GM18951 (cell line): ENCODE measurements around the gene FUZ.

ENCODE experiments used
- POLR2A ChIP-seq: IDR thresholded peaks from 4 replicates; pipeline ENCODE4 v1.6.1; 2011; ENCODE audit warnings: mild to moderate bottlenecking; ENCODE audit not compliant: insufficient read length, insufficient read depth; ENCODE audit errors: extremely low read depth
- in situ Hi-C: fragments of 300-500 bp; cut with MboI; formaldehyde crosslinking; loops from one replicate; pipeline ENCODE4 v1.12.0; 2022; ENCODE audit warnings: low sequenced_read_pairs, mixed read lengths, inconsistent platforms; ENCODE audit not compliant: unreplicated experiment

Gene FUZ

DNA sequence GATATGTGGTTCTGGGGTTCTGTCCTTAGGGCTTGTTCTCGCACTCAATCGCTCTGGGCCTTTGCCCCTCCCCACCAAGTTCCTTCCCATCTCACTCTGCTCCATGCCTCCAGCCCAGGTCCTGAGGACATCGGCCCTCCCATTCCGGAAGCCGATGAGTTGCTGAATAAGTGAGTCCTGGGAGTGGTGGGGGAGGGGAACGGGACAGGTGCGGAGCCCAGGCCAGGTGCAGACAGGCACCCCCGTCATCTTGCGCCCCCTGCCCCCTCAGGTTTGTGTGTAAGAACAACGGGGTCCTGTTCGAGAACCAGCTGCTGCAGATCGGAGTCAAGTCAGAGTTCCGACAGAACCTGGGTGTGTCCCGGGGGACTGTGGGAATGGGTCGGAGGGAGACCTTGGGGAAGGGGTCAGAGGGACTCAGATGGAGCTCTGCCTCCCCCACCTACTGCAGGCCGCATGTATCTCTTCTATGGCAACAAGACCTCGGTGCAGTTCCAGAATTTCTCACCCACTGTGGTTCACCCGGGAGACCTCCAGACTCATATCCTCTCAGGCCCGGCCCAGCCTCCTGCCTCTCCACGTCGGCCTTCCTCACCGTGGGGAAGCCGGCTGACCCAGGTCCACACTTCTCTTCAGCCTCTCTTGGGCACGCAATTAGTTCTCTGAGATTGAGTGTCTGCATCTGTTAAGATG lies 10.1 kb downstream of the FUZ start:
- in situ Hi-C loops, result no loop called here
- no peak for TF ChIP-seq POLR2A

- in situ Hi-C loops, result no loop called here
- no peak for TF ChIP-seq POLR2A
These were observed 11.0 kb downstream of the FUZ start for GRCh38 chr19:49801966-49802661.

- in situ Hi-C loops, result no loop called here
- TF ChIP-seq POLR2A, result no peak
These were observed 11.6 kb downstream of the FUZ start for GRCh38 chr19:49801401-49801888.

GRCh38 chr19:49800771-49801170 lies 12.3 kb downstream of the FUZ start:
- TF ChIP-seq POLR2A, result no peak
- in situ Hi-C loops, result no loop called here

DNA sequence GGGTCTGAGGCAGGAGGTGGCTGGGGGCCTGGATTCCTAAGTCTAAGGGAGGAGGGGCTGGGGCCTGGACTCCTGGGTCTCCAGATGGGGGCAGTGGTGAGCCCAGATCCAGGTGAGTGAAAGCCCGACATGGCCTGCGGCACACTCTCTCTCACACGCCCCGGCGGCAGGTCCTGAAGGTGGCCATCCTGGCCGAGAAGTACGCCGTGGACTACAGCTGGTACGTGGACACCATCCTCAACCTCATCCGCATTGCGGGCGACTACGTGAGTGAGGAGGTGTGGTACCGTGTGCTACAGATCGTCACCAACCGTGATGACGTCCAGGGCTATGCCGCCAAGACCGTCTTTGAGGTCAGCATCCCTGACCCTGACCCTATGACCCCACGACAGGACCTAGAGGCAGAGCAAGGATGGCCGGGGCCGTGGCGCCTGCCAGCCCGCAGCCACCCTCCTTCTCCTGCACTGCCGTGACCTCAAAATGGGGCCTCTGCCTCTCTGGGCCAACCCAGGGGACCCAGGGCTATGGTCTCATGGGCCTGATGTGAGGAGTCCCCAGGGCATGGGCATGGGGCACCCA lies 13.2 kb downstream of the FUZ start:
- in situ Hi-C loops, result no loop called here

DNA sequence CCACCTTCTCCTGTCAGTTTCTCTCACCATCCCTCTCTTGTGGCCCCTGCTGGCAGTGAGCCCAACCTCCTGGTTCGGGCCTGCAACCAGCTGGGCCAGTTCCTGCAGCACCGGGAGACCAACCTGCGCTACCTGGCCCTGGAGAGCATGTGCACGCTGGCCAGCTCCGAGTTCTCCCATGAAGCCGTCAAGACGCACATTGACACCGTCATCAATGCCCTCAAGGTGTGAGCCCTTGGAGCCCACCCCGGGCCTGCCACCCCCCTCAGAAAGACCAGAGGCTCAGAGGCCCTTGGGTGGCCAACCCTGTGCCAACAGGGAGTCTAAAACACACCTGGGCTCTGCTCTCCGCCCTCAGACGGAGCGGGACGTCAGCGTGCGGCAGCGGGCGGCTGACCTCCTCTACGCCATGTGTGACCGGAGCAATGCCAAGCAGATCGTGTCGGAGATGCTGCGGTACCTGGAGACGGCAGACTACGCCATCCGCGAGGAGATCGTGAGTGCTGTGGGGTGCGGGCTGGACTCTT lies 13.8 kb downstream of the FUZ start:
- in situ Hi-C loops, result no loop called here
- TF ChIP-seq POLR2A, result no peak

More for the DNA sequence above, 13.2 kb downstream of the FUZ start:
- TF ChIP-seq POLR2A, result no peak

GRCh38 chr19:49798574-49798973 lies 14.5 kb downstream of the FUZ start:
- in situ Hi-C loops, result no loop called here

GRCh38 chr19:49795615-49796014 lies 17.5 kb downstream of the FUZ start:
- TF ChIP-seq POLR2A, result no peak
- in situ Hi-C loops, result no loop called here

More at GRCh38 chr19:49798574-49798973, 14.5 kb downstream of the FUZ start:
- no peak for TF ChIP-seq POLR2A

- no peak for TF ChIP-seq POLR2A
- in situ Hi-C loops, result no loop called here
These were observed 19.6 kb downstream of the FUZ start for GRCh38 chr19:49793561-49793840.

- TF ChIP-seq POLR2A, result no peak
- in situ Hi-C loops, result no loop called here
These were observed 20.1 kb downstream of the FUZ start for GRCh38 chr19:49792829-49793560.

DNA sequence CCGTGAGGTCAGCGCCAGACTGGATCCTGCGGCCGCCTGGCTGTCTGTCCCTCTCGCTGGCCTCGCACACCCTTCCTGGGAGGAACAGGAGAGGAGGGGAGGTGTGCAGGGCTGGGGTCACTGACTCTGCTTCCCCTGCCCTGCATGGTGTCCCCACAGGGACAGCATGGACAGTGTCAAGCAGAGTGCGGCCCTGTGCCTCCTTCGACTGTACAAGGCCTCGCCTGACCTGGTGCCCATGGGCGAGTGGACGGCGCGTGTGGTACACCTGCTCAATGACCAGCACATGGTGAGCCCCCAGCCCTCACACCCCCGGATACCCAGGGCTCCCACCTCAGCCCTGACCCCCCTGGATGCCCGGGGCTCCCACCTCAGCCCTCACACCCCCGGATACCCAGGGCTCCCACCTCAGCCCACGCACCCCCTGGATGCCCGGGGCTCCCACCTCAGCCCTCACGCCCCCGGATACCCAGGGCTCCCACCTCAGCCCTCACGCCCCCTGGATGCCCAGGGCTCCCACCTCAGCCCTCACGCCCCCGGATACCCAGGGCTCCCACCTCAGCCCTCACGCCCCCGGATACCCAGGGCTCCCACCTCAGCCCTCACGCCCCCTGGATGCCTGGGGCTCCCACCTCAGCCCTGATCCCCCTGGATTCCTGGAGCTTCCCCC lies 21.2 kb downstream of the FUZ start:
- in situ Hi-C loops, result no loop called here
- TF ChIP-seq POLR2A, result no peak

DNA sequence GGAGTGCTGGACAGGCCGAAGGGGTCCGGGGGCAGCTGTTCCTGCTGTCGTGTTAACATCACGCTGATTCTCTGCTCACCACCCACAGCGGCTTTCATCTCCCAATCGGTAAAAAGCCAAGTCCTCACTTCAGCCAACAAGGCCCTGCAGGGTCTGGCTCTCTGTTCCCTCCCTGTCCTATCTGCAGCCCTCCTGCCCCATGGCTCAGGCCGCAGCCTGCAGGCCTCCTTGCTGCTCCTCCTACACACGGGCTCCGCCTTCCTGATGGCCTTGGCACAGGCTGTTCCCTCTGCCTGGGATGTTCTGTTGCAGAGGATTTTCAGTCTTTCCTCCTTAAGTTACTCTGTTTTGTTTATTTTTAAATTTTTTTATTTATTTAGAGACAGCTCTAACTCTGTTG lies 22.2 kb downstream of the FUZ start:
- in situ Hi-C loops, result no loop called here
- TF ChIP-seq POLR2A, result no peak

DNA sequence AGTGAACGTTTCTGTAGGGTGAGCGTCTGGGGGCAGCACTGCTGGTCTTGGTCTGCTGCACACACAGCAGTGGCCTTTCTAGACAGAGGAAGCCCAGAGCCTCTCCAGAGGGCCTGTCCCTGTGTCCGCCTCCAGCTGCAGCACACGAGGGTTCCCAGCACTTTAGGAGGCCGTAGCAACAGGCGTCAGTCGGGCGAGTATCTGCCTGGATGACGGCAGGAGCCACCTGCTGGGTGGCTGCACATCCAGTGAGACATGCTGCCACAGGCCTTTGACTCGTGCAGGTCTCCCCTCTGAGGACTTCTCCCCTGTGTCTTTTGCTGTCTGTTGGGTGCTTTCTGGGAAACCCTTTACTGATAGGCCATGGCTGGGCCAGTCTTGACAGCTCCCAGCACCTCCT lies 24.2 kb downstream of the FUZ start:
- TF ChIP-seq POLR2A, result no peak
- in situ Hi-C loops, result no loop called here

- no peak for TF ChIP-seq POLR2A
- in situ Hi-C loops, result no loop called here
These were observed 25.3 kb downstream of the FUZ start for GRCh38 chr19:49787746-49788145.
